Fibroblast of pulmonary artery (primary cell): ENCODE results near the gene ANKRD53.

ENCODE experiments used
- DNase-seq: peaks from one replicate; pipeline ENCODE4 v3.0.0-alpha.2; 2010; ENCODE audit warnings: low read depth
- H3K4me3 ChIP-seq: replicated peaks from 2 replicates; pipeline ENCODE4 v1.5.1; 2011; ENCODE audit warnings: low read depth, mild to moderate bottlenecking, control low read depth, low read length, moderate library complexity
- CTCF ChIP-seq: IDR thresholded peaks from 2 replicates; pipeline ENCODE4 v1.5.1; 2011; ENCODE audit warnings: mild to moderate bottlenecking, control low read depth, low read length, inconsistent platforms; ENCODE audit errors: missing control alignments

The ANKRD53 gene

GRCh38 chr2:70974592-70974991 is 3.8 kb upstream of the ANKRD53 start:
- no peak for DNase-seq
- no peak for TF ChIP-seq CTCF
- no peak overlapping the region for H3K4me3 ChIP-seq

- DNase-seq = no peak
- no peak for TF ChIP-seq CTCF
- H3K4me3 ChIP-seq = no peak overlapping the region
These were observed 3.2 kb upstream of the ANKRD53 start for GRCh38 chr2:70975237-70975636.

- DNase-seq = peak; percentile 94
- peak overlapping the region; percentile 59 for H3K4me3 ChIP-seq
- no peak for TF ChIP-seq CTCF
These were observed 725 bp upstream of the ANKRD53 start for GRCh38 chr2:70977605-70978205.

GRCh38 chr2:70979180-70979488 is 704 bp downstream of the ANKRD53 start:
- DNase-seq = no peak
- H3K4me3 ChIP-seq = peak overlapping the region; percentile 59
- TF ChIP-seq CTCF = no peak

- DNase-seq = no peak
- H3K4me3 ChIP-seq = no peak overlapping the region
- no peak for TF ChIP-seq CTCF
These were observed 1.2 kb downstream of the ANKRD53 start for GRCh38 chr2:70979626-70980025.

GRCh38 chr2:70981421-70981820 is 3.0 kb downstream of the ANKRD53 start:
- TF ChIP-seq CTCF = no peak
- H3K4me3 ChIP-seq = no peak overlapping the region
- no peak for DNase-seq
